ENCODE measurements around the gene PRMT3.

DNA sequence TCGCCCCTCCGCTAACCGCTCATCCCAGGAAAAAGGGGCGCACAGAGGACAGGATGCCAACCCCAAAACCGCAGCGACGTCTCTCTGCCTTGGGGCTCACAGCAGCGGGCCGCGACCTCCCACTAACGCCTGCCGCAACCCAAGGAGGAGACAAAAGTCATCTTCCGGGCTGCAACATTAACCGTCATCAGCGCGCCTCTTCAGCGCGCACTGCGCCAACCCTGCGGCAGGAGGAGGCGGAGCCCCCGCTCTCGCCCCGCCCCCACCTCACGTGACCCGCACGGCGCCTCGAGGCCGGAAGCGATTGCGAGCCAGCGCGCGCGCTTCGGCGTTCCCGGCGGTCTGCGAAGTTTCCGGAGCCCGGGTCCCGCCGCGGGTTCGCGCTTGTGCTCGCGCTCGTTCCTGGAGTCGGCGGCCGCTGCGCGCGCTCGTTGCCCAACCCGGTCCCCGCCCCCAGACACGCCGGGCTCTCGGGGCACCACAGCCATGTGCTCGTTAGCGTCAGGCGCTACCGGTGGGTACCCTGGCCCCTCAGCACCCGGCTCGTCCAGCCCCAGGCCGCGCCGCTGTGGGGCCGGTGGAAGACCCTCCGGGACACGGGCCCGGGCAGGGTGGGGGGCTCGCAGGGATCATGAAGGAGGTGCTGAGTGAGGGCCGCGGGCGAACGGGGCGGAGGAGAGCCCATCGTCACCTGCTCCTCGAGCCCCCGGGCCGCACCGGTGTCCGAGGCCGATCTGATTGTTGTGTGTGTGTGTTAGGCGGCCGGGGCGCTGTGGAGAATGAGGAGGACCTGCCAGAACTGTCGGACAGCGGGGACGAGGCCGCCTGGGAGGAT is at the start of gene PRMT3:
- TF ChIP-seq, protein P1, sequence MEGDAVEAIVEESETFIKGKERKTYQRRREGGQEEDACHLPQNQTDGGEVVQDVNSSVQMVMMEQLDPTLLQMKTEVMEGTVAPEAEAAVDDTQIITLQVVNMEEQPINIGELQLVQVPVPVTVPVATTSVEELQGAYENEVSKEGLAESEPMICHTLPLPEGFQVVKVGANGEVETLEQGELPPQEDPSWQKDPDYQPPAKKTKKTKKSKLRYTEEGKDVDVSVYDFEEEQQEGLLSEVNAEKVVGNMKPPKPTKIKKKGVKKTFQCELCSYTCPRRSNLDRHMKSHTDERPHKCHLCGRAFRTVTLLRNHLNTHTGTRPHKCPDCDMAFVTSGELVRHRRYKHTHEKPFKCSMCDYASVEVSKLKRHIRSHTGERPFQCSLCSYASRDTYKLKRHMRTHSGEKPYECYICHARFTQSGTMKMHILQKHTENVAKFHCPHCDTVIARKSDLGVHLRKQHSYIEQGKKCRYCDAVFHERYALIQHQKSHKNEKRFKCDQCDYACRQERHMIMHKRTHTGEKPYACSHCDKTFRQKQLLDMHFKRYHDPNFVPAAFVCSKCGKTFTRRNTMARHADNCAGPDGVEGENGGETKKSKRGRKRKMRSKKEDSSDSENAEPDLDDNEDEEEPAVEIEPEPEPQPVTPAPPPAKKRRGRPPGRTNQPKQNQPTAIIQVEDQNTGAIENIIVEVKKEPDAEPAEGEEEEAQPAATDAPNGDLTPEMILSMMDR (IDR thresholded peaks at IDR 0.05), result no peak
- no peak for TF ChIP-seq EZH2phosphoT487 (IDR thresholded peaks at IDR 0.05)
